ENCODE measurements around the gene NELL1.

DNA sequence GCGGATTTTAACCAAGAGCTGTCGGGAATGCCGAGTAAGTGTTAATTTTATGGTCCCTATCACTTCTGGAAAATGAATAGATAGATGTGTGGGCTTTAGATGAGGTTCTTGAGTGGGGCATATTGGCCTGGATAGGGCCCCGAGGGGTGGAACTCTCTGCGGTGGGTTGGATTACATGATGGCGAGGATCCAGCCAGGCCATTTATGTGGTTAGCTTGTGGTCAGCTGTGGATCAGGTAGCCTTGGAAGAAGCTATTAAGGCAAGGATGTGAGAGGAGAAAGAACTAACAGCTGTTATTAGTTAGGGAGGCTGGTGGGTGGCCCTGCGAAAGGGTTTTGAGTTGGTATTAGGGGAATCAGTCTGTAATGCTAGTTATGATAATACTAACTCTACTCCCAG lies 268.4 kb downstream of the NELL1 start:
- no peak for TF ChIP-seq CTCF (conservative IDR thresholded peaks at IDR 0.05; ENCODE audit: low read depth, low read length)
- no peak for TF ChIP-seq EZH2 (IDR thresholded peaks at IDR 0.05; ENCODE audit: low read length, unreplicated experiment)
- no peak for TF ChIP-seq EZH2phosphoT487 (IDR thresholded peaks at IDR 0.05; ENCODE audit: borderline replicate concordance, low read length)
